H1 (cell line): ENCODE results near the gene GPR157. TPM values are rescaled to one million over a fixed set of nuclear protein-coding genes. Genes with fewer than 3 reads are reported as not detected.

ENCODE experiments used
- CTCF ChIA-PET: fragments of 300-600 bp; sonication (Branson Sonifier 250); formaldehyde crosslinking; loops from one replicate; lab custom pipeline; 2021; ENCODE audit not compliant: partially characterized antibody; lab: Charles Lee
- POLR2A ChIA-PET: fragments of 300-600 bp; sonication (Branson Sonifier 250); formaldehyde crosslinking; loops from one replicate; lab custom pipeline; 2021; ENCODE audit warnings: inconsistent platforms; ENCODE audit not compliant: partially characterized antibody; lab: Charles Lee
- DNase-seq, 2 experiments: peaks; one replicate each; pipeline versions ENCODE4 v3.0.0 to v3.0.0-alpha.2; 2010 to 2022; ENCODE audit warnings: low spot score in 2 of 2, low read depth in 1 of 2, mixed read lengths in 1 of 2
- FAIRE-seq: peaks from 2 replicates; lab custom pipeline; 2011; peaks lifted over from hg19 to GRCh38; lab: Jason Lieb, UNC
- H2AFZ ChIP-seq: 2 replicates; pipeline ENCODE4 v1.8.1; 2012; ENCODE audit warnings: low read length, inconsistent platforms
- H2AK5ac ChIP-seq: 2 replicates; pipeline ENCODE4 v1.6.1; 2013; ENCODE audit warnings: low read depth, low read length
- H2BK120ac ChIP-seq: replicated peaks from 2 replicates; pipeline ENCODE3; 2013; ENCODE audit warnings: low read depth, low read length, inconsistent platforms
- H2BK12ac ChIP-seq: 2 replicates; pipeline ENCODE4 v1.6.1; 2013; ENCODE audit warnings: low read depth, low read length
- H2BK15ac ChIP-seq: 2 replicates; pipeline ENCODE4 v1.6.1; 2013; ENCODE audit warnings: low read length
- H2BK20ac ChIP-seq: 2 replicates; pipeline ENCODE4 v1.6.1; 2013; ENCODE audit warnings: low read length
- H2BK5ac ChIP-seq: 2 replicates; pipeline ENCODE4 v1.6.1; 2013; ENCODE audit warnings: low read depth, low read length
- H3K14ac ChIP-seq: 2 replicates; pipeline ENCODE4 v1.6.1; 2013; ENCODE audit warnings: inconsistent platforms; ENCODE audit not compliant: insufficient read length
- H3K18ac ChIP-seq: 2 replicates; pipeline ENCODE4 v1.6.1; 2013; ENCODE audit warnings: low read length; ENCODE audit errors: extremely low read depth
- H3K23ac ChIP-seq: 2 replicates; pipeline ENCODE4 v1.6.1; 2013; ENCODE audit warnings: inconsistent platforms; ENCODE audit not compliant: insufficient read length
- H3K23me2 ChIP-seq: 2 replicates; pipeline ENCODE4 v1.6.1; 2013; ENCODE audit warnings: low read depth, low read length
- H3K27ac ChIP-seq: 2 replicates; pipeline ENCODE4 v1.6.1; 2011; ENCODE audit warnings: low read depth, low read length, inconsistent platforms
- H3K27me3 ChIP-seq, 4 experiments: replicated peaks in 1 of 4; 1 replicate in 1 of 4; 2 replicates in 3 of 4; pipeline versions ENCODE4 v1.6.1 to v1.8.1; 2011 to 2013; ENCODE audit warnings: low read length in 3 of 4, mild to moderate bottlenecking in 3 of 4, inconsistent platforms in 2 of 4, mixed read lengths in 2 of 4, moderate library complexity in 1 of 4; ENCODE audit not compliant: control insufficient read depth in 3 of 4, insufficient read depth in 3 of 4; ENCODE audit errors: extremely low read depth in 1 of 4
- H3K36me3 ChIP-seq, 4 experiments: 2 replicates each; pipeline versions ENCODE4 v1.6.1 to v1.8.1; 2011 to 2013; ENCODE audit warnings: mild to moderate bottlenecking in 4 of 4, low read length in 3 of 4, moderate library complexity in 2 of 4, control low read depth in 1 of 4, inconsistent platforms in 1 of 4; ENCODE audit not compliant: insufficient read depth in 4 of 4, control insufficient read depth in 2 of 4
- H3K4ac ChIP-seq: replicated peaks from 2 replicates; pipeline ENCODE3; 2013; ENCODE audit warnings: low read length, low read depth, mixed read lengths, inconsistent platforms; ENCODE audit not compliant: insufficient read length
- H3K4me1 ChIP-seq, 4 experiments: replicated peaks in 1 of 4; 1 replicate in 1 of 4; 2 replicates in 3 of 4; pipeline versions ENCODE4 v1.6.1 to v1.8.1; 2011 to 2013; ENCODE audit warnings: low read length in 3 of 4, inconsistent platforms in 2 of 4, mixed read lengths in 1 of 4; ENCODE audit not compliant: insufficient read depth in 4 of 4, control insufficient read depth in 3 of 4
- H3K4me2 ChIP-seq, 2 experiments: 2 replicates each; pipeline versions ENCODE4 v1.6.1 to v1.8.1; 2011 to 2013; ENCODE audit warnings: low read depth in 2 of 2, low read length in 2 of 2, control low read depth in 1 of 2, inconsistent platforms in 1 of 2, mild to moderate bottlenecking in 1 of 2; ENCODE audit not compliant: insufficient read depth in 1 of 2
- H3K4me3 ChIP-seq, 4 experiments: fragments of 200-600, 300-600 bp in 1 of 4; sonication (generic), shearing (Covaris generic), sonication (Bioruptor Twin) in 1 of 4; 2 replicates each; pipeline versions ENCODE4 v1.5.1 to v1.8.1; 2011 to 2016; ENCODE audit warnings: low read length in 4 of 4, low read depth in 3 of 4, control low read depth in 2 of 4, inconsistent platforms in 2 of 4, mild to moderate bottlenecking in 2 of 4, mixed read lengths in 1 of 4, moderate library complexity in 1 of 4; ENCODE audit not compliant: insufficient read depth in 2 of 4; ENCODE audit errors: extremely low read depth in 1 of 4
- H3K56ac ChIP-seq: replicated peaks from 2 replicates; pipeline ENCODE3; 2013; ENCODE audit warnings: low read depth, mild to moderate bottlenecking, mixed read lengths, low read length, inconsistent platforms; ENCODE audit not compliant: insufficient read length
- H3K79me1 ChIP-seq: 2 replicates; pipeline ENCODE4 v1.6.1; 2013; ENCODE audit warnings: low read depth, low read length, control low read depth
- H3K79me2 ChIP-seq, 2 experiments: 2 replicates each; pipeline versions ENCODE4 v1.6.1 to v1.8.1; 2012 to 2013; ENCODE audit warnings: low read length in 2 of 2, mild to moderate bottlenecking in 2 of 2, inconsistent platforms in 1 of 2; ENCODE audit not compliant: insufficient read depth in 2 of 2, control insufficient read depth in 1 of 2
- H3K9ac ChIP-seq, 4 experiments: replicated peaks in 1 of 4; 1 replicate in 1 of 4; 2 replicates in 3 of 4; pipeline versions ENCODE4 v1.6.1 to v1.8.1; 2011 to 2013; ENCODE audit warnings: low read depth in 3 of 4, low read length in 3 of 4, control low read depth in 2 of 4, mild to moderate bottlenecking in 2 of 4, moderate library complexity in 2 of 4, inconsistent platforms in 1 of 4; ENCODE audit errors: extremely low read depth in 1 of 4
- H3K9me3 ChIP-seq, 2 experiments: 2 replicates each; pipeline versions ENCODE4 v1.6.1 to v1.8.1; 2012 to 2013; ENCODE audit warnings: mild to moderate bottlenecking in 2 of 2, moderate library complexity in 2 of 2, control low read depth in 1 of 2, inconsistent platforms in 1 of 2, low read depth in 1 of 2, low read length in 1 of 2, mixed read lengths in 1 of 2; ENCODE audit not compliant: insufficient read depth in 2 of 2
- H4K20me1 ChIP-seq, 2 experiments: replicated peaks in 1 of 2; 2 replicates each; pipeline versions ENCODE3 to v1.8.1; 2011 to 2013; ENCODE audit warnings: inconsistent platforms in 2 of 2, low read length in 2 of 2, mild to moderate bottlenecking in 1 of 2; ENCODE audit not compliant: insufficient read depth in 2 of 2, control insufficient read depth in 1 of 2
- H4K5ac ChIP-seq: 2 replicates; pipeline ENCODE4 v1.6.1; 2013; ENCODE audit warnings: low read length, low read depth, mixed read lengths, inconsistent platforms; ENCODE audit not compliant: insufficient read length
- H4K8ac ChIP-seq: 2 replicates; pipeline ENCODE4 v1.8.0; 2013; ENCODE audit warnings: mild to moderate bottlenecking, moderate library complexity, low read length, inconsistent platforms; ENCODE audit not compliant: insufficient read depth; ENCODE audit errors: extremely low read depth
- H4K91ac ChIP-seq: replicated peaks from 2 replicates; pipeline ENCODE3; 2013; ENCODE audit warnings: low read length, mixed read lengths, inconsistent platforms; ENCODE audit not compliant: insufficient read length
- E2F6 ChIP-seq: IDR thresholded peaks from 2 replicates; pipeline ENCODE4 v1.6.1; 2012; ENCODE audit warnings: inconsistent platforms
- KDM5A ChIP-seq: fragments of 200-600 bp; IDR thresholded peaks from 2 replicates; pipeline ENCODE4 v1.7.1; 2012; ENCODE audit warnings: mild to moderate bottlenecking, low read length, inconsistent platforms, mixed read lengths
- NRF1 ChIP-seq: IDR thresholded peaks from 2 replicates; pipeline ENCODE4 v1.6.1; 2011; ENCODE audit warnings: mild to moderate bottlenecking, low read depth, low read length, improper control_type of control experiment
- SP4 ChIP-seq: IDR thresholded peaks from 2 replicates; pipeline ENCODE4 v1.6.1; 2012; ENCODE audit warnings: low read length, inconsistent platforms
- SUZ12 ChIP-seq: fragments of 200-600 bp; sonication (generic); IDR thresholded peaks from 2 replicates; pipeline ENCODE4 v1.6.1; 2012; ENCODE audit warnings: mild to moderate bottlenecking, inconsistent platforms, low read length, moderate library complexity, mixed read lengths
- TAF7 ChIP-seq: optimal IDR thresholded peaks from 2 replicates; pipeline ENCODE3; 2011; ENCODE audit warnings: low read depth, mild to moderate bottlenecking, inconsistent platforms, low read length, moderate library complexity, borderline replicate concordance
- WGBS, 2 experiments: shearing (Covaris generic) in 1 of 2; methylation state at CpG; one replicate each; pipeline versions ENCODE4 v1.1.6 to v1.1.7; 2013 to 2015; ENCODE audit warnings: low lambda C conversion rate in 2 of 2, mixed read lengths in 2 of 2, inconsistent platforms in 1 of 2, low coverage in 1 of 2, missing lambda C conversion rate in 1 of 2; ENCODE audit not compliant: insufficient replicate concordance in 2 of 2, insufficient coverage in 1 of 2, insufficient read length in 1 of 2; ENCODE audit errors: extremely low coverage in 1 of 2, missing lambda C conversion rate in 1 of 2; 5-methylcytosine and 5-hydroxymethylcytosine counted together
- polyA plus RNA-seq, 7 experiments: library from polyadenylated mRNA; depleted of rRNA in 3 of 7; stranded (reverse) in 5 of 7; unstranded in 2 of 7; fragments of >200 nt in 5 of 7; fragments of 200-250 nt in 2 of 7; gene quantifications; 1 replicate in 5 of 7; 2 replicates in 1 of 7; 4 replicates in 1 of 7; pipeline versions ENCODE4 v1.2.1 to v1.2.3, GENCODE V29; 2011 to 2013; ENCODE audit warnings: missing spikeins in 2 of 7, mixed read lengths in 2 of 7
- total RNA-seq: library from RNA; stranded (reverse); fragmentation: NEBNext Ultra II Directional; extraction: Animal tissue kit (Norgen Biotek cat#: 25700); gene quantifications from 2 replicates; pipeline ENCODE4 v1.2.1, GENCODE V29; 2021

GPR157 gene
- total and polyA plus RNA-seq, 2 of the 8 experiments (the other 6 are each of a cell fraction or from before 2014, with no cell fraction given), result 1.0 to 11.0 TPM

- Histone ChIP-seq H2AK5ac (no peak overlapping the region), H2BK120ac (no peak overlapping the region), H3K36me3 (no peaks in the 10 kb centered on the region), H3K79me2 (no peaks in the 10 kb centered on the region), H3K23ac (no peak overlapping the region), H2AFZ (no peak overlapping the region), H3K18ac (no peak overlapping the region; the same call in 1 of the 2 replicates), H4K5ac (no peak overlapping the region), H3K27ac (no peak overlapping the region), H3K79me1 (no peaks in the 10 kb centered on the region), H3K14ac (no peak overlapping the region), H3K4me2 (peak overlapping the region; percentile 77 to 79), H4K20me1 (peaks cover 0 to 5% of the 10 kb centered on the region in 2 experiments), H3K9ac (no peak overlapping the region; a peak in 1 of 7 replicates), H3K9me3 (no peaks in the 10 kb centered on the region), H2BK5ac (no peak overlapping the region), H3K56ac (no peak overlapping the region), H2BK15ac (no peak overlapping the region), H2BK12ac (no peak overlapping the region), H3K27me3 (peaks cover 0 to 14% (median 11%) of the 10 kb centered on the region in 4 experiments; a peak in 5 of 7 replicates)
- CTCF ChIA-PET, result interaction anchor here (0.5 to 3.8 kb wide), 5 partner anchors 14 to 808 kb away, joined by 3 to 18 read pairs (median 3); no protein-coding TSS in a partner anchor
- peak in 1 of 2 experiments; percentile 58 for DNase-seq
- POLR2A ChIA-PET, result interaction anchor here (0.6 to 2.6 kb wide), 2 partner anchors 119 to 169 kb away, joined by 3 to 9 read pairs; no protein-coding TSS in a partner anchor
- TF ChIP-seq SP4, result no peak
- no peak for TF ChIP-seq NRF1
- no peak for TF ChIP-seq E2F6
- no peak for TF ChIP-seq KDM5A
- peak; percentile 6; the same call in 1 of the 2 replicates for TF ChIP-seq SUZ12
- TF ChIP-seq TAF7, result no peak
- TF ChIP-seq, all 59 proteins: peak for 1
- Histone ChIP-seq H4K91ac (no peak overlapping the region), H3K23me2 (peaks cover 6% of the 10 kb centered on the region; the same call in 1 of the 2 replicates), H3K4ac (no peak overlapping the region), H3K4me3 (peak overlapping the region; percentile 40 to 72 (median 58)), H3K4me1 (peaks cover 0 to 9% (median 7%) of the 10 kb centered on the region in 4 experiments; a peak in 5 of 7 replicates), H4K8ac (peak overlapping the region; percentile 87), H2BK20ac (no peak overlapping the region)
- FAIRE-seq, result no peak
- 64% methylated on average over 9 of the region's 16 CpGs; no CpG with 5 or more reads in 1 of the 2 experiments for WGBS, 2 experiments
These were observed 759 bp downstream of the GPR157 start for GRCh38 chr1:9128166-9128519.
